ENCODE measurements around the gene VASP. TPM values are rescaled to one million over a fixed set of nuclear protein-coding genes. Genes with fewer than 3 reads are reported as not detected.

VASP gene
- total and polyA plus RNA-seq, 2 of the 13 experiments (the other 11 are each of a cell fraction or from before 2014, with no cell fraction given), result 41.8 to 67.1 TPM

GRCh38 chr19:45477713-45478453 lies 29.4 kb upstream of the VASP start:
- Histone ChIP-seq H3K27me3 (ENCODE audit: control insufficient read depth in 1 of 2, insufficient read depth in 2 of 2, low read length in 2 of 2) (peaks cover 0 to 16% of the 10 kb centered on the region in 2 experiments; a peak in 2 of 5 replicates), H3K27ac (ENCODE audit: extremely low read length, insufficient read depth, low read length) (no peak overlapping the region), H3K79me2 (ENCODE audit: insufficient read depth, low read length) (no peaks in the 10 kb centered on the region), H3K4me3 (replicated peaks in 1 of 3; ENCODE audit: insufficient read depth in 1 of 3, low read depth in 2 of 3, low read length in 3 of 3) (peak overlapping the region; percentile 35 to 70 (median 60)), H3K9ac (ENCODE audit: insufficient read depth, low read depth, low read length) (peak overlapping the region; percentile 37; the same call in 1 of the 2 replicates), H3K4me1 (ENCODE audit: insufficient read depth, low read length) (peaks cover 34% of the 10 kb centered on the region), H3K36me3 (replicated peaks in 1 of 2; ENCODE audit: control insufficient read depth in 1 of 2, insufficient read depth in 2 of 2, low read length in 2 of 2) (no peaks in the 10 kb centered on the region), H3K9me3 (ENCODE audit: low read length) (no peaks in the 10 kb centered on the region), H3K4me2 (ENCODE audit: low read depth, low read length) (peak overlapping the region; percentile 86), H2AFZ (ENCODE audit: low read length) (no peak overlapping the region), H4K20me1 (ENCODE audit: insufficient read depth, low read length) (no peaks in the 10 kb centered on the region)
- DNase-seq (ENCODE audit: low spot score), result no peak
- intact Hi-C loops (cut with micrococcal nuclease; ENCODE audit: unreplicated experiment), result loop anchor here (1.0 kb wide), 2 partner anchors 39 to 51 kb away; no protein-coding TSS in a partner anchor
- peak; percentile 6; the same call in 2 of the 3 replicates for ATAC-seq
- ChIA-PET POLR2A (interaction anchor here (1.0 to 2.3 kb wide), 8 partner anchors 9 to 74 kb away, joined by 3 to 33 read pairs (median 8); partner anchors contain the start of genes FOSB and PPP1R13L), CTCF (ENCODE audit: low intra/inter-chr PET ratio, low total read pairs) (interaction anchor here (2.6 to 3.5 kb wide), 4 partner anchors 31 to 73 kb away, joined by 9 to 117 read pairs (median 34); partner anchors contain the start of gene PPP1R13L)
- WGBS (ENCODE audit: low lambda C conversion rate), result under 1% methylated on average over 12 of the region's 12 CpGs
- in situ Hi-C loops (cut with HindIII; ENCODE audit: extremely low pct_ligation_motif_present, low pct_unique_long_range_greater_than_20kb), result loop anchor here (5.0 to 10.0 kb wide), 2 partner anchors 36 to 53 kb away; partner anchors contain the start of gene ERCC1
- no TSS peak for BruUV-seq (replicated peaks)
- TF ChIP-seq ZNF3 (CRISPR knock-in tag; IDR thresholded peaks at IDR 0.05) (peak; percentile 85; the same call in 1 of the 2 replicates), ZNF589 (CRISPR knock-in tag; conservative IDR thresholded peaks at IDR 0.05) (0 out of 2 replicates have a peak, but pooled peaks have one; percentile 3), E2F1 (CRISPR knock-in tag; IDR thresholded peaks at IDR 0.05) (no peak), IRF9 (CRISPR knock-in tag; IDR thresholded peaks at IDR 0.05; ENCODE audit: borderline replicate concordance) (0 out of 2 replicates have a peak, but pooled peaks have one; percentile 9), ZNF629 (CRISPR knock-in tag; conservative IDR thresholded peaks at IDR 0.05) (peak; percentile 70), NCOA1 (CRISPR knock-in tag; IDR thresholded peaks at IDR 0.05) (no peak), RERE (CRISPR knock-in tag; IDR thresholded peaks at IDR 0.05; ENCODE audit: low read depth) (peak; percentile 8; the same call in 1 of the 2 replicates)
- FAIRE-seq, result no peak
